Choroid plexus epithelial cell (primary cell): ENCODE data around the gene POLR2F.
"Not testable (repeated sequence)": the region's sequence is repeated elsewhere in the genome, so short reads cannot be mapped to it uniquely, and the experiment has no call there.

ENCODE experiments used
- DNase-seq: peaks from one replicate; pipeline ENCODE4 v3.0.0-alpha.2; 2010; ENCODE audit warnings: low read depth
- H3K4me3 ChIP-seq: 2 replicates; pipeline ENCODE4 v1.5.1; 2011; ENCODE audit warnings: low read depth, mild to moderate bottlenecking, control low read depth, low read length, moderate library complexity
- CTCF ChIP-seq: conservative IDR thresholded peaks from 2 replicates; pipeline ENCODE4 v1.5.1; 2011; ENCODE audit warnings: low read depth, mild to moderate bottlenecking, control low read depth, inconsistent platforms, low read length, moderate library complexity

The POLR2F gene

GRCh38 chr22:37968452-37969251 is 15.2 kb downstream of the POLR2F start:
- no peak for DNase-seq
- TF ChIP-seq CTCF, result no peak
- H3K4me3 ChIP-seq, result no peak overlapping the region

- no peak for TF ChIP-seq CTCF
- no peak for DNase-seq
- no peak overlapping the region for H3K4me3 ChIP-seq
These were observed 17.4 kb downstream of the POLR2F start for GRCh38 chr22:37970864-37971263.

GRCh38 chr22:37971475-37972434 is 18.3 kb downstream of the POLR2F start:
- no peak for DNase-seq
- TF ChIP-seq CTCF, result no peak
- no peak overlapping the region for H3K4me3 ChIP-seq

GRCh38 chr22:37972527-37972926 is 19.0 kb downstream of the POLR2F start:
- TF ChIP-seq CTCF, result no peak
- no peak overlapping the region for H3K4me3 ChIP-seq
- peak; percentile 17 for DNase-seq

- no peak for DNase-seq
- no peak for TF ChIP-seq CTCF
- H3K4me3 ChIP-seq, result no peak overlapping the region
These were observed 20.0 kb downstream of the POLR2F start for GRCh38 chr22:37973271-37974170.

- TF ChIP-seq CTCF, result no peak
- H3K4me3 ChIP-seq, result no peak overlapping the region
- DNase-seq, result no peak
These were observed 21.7 kb downstream of the POLR2F start for GRCh38 chr22:37975153-37975552.

- not testable (repeated sequence) for DNase-seq, H3K4me3 ChIP-seq
These were observed 22.5 kb downstream of the POLR2F start for GRCh38 chr22:37976022-37976421.
